ENCODE data around the gene MED27. TPM values are rescaled to one million over a fixed set of nuclear protein-coding genes. Genes with fewer than 3 reads are reported as not detected.
A peak's percentile ranks its signal among the peaks of the same experiment; 100 is the strongest.

Gene MED27
- total RNA-seq, 1 donor from 2014 or later, result 10.5 TPM

DNA sequence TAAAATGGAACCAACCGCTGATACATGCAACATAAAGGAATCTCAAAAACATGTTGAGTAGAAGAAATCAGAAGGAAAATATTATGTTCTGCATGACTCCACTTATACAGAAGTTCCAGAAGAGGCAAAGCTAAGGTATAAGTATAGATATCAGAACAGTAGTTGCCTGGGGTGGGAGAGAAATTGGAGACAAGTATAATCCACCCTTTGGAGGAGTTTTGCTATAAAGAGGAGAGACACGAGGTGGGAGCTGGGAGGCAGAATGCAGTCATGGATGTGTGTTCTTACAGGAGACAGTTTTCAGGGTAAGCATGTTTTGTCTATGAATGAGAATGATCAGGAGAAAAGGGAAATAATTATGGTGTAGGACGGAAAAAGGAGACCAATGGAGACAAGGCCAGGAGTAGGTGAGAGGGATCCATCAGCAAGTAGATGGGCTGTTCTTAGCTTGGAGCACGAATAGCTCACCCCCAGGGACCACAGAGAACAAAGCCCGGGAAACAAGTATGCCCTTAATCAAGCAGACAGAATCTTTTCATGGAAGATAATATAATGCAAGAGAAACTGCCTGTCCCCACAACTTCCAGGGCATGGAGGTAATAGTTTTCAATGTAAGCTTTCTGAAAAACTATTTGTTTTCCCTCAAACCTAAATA is 72.2 kb downstream of the MED27 start:
- Histone ChIP-seq H3K27me3 (ENCODE audit: control insufficient read depth, insufficient read depth, low read length) (no peaks in the 10 kb centered on the region), H3K4me3 (ENCODE audit: low read depth, low read length) (no peak overlapping the region), H3K36me3 (ENCODE audit: control insufficient read depth, insufficient read depth, low read length) (peaks cover 1% of the 10 kb centered on the region)
- no peak for DNase-seq (ENCODE audit: low read depth)
- TF ChIP-seq, protein P1, sequence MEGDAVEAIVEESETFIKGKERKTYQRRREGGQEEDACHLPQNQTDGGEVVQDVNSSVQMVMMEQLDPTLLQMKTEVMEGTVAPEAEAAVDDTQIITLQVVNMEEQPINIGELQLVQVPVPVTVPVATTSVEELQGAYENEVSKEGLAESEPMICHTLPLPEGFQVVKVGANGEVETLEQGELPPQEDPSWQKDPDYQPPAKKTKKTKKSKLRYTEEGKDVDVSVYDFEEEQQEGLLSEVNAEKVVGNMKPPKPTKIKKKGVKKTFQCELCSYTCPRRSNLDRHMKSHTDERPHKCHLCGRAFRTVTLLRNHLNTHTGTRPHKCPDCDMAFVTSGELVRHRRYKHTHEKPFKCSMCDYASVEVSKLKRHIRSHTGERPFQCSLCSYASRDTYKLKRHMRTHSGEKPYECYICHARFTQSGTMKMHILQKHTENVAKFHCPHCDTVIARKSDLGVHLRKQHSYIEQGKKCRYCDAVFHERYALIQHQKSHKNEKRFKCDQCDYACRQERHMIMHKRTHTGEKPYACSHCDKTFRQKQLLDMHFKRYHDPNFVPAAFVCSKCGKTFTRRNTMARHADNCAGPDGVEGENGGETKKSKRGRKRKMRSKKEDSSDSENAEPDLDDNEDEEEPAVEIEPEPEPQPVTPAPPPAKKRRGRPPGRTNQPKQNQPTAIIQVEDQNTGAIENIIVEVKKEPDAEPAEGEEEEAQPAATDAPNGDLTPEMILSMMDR (IDR thresholded peaks at IDR 0.05; ENCODE audit: insufficient read depth, low read length, severe bottlenecking), result no peak
- FAIRE-seq, result no peak

DNA sequence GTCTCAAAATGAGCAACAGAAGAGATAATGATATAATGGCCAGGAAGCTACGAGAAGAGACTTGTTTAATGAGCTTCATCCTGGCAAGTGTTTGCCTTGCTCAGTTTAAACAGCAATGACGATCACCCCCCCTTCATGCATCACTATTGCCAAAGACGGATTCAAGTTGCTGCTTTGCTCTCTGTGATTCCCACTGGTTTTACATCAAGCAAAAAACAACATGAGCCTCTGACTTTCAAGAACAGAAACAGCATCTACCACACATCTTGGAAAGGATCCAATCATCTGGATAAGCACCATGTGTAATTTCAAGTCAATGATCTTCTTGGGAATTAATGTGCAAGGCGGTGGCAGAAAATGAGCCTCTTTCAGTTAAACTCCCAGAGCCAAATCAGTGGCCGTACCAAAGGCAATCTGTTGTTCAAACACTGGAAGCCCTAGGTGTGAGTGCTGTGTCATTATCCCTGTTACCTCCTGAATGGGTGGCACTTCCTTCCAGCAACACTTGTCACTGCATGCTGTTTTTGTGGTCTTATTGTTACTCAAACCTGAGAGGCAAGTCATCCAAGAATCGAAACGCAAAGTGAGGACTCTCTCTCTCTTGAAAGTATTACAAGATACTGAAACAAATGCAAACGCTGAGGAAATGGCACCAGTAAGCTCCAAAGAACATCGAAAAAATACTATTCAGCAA is 72.8 kb downstream of the MED27 start:
- Histone ChIP-seq H3K4me3 (ENCODE audit: low read depth, low read length) (no peak overlapping the region), H3K27me3 (ENCODE audit: control insufficient read depth, insufficient read depth, low read length) (no peaks in the 10 kb centered on the region)
- DNase-seq (ENCODE audit: low read depth), result peak; percentile 82

DNA sequence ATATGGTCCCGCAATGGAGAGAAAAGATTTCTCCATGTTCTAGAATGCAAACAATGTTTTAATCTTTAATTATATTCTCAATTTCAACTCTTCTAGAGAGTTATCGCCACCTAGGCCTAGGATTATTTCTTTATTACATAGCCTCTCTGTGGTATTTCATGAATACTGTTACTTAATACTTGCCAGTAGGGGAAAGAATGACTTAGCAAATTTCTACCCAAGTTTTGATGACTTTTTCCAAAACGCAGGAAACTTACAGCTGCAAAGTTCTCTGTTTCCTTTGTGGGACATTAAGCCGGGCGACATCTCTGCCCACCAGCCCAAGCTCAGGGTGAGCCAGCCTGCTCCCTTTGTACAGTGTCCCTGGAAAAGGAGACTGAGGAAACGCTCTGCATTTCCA is 73.8 kb downstream of the MED27 start:
- TF ChIP-seq, protein P1 (IDR thresholded peaks at IDR 0.05; ENCODE audit: insufficient read depth, low read length, severe bottlenecking), result no peak
- no peak for FAIRE-seq
- H3K4me3 ChIP-seq (ENCODE audit: low read depth, low read length), result no peak overlapping the region
- DNase-seq (ENCODE audit: low read depth), result no peak
- no peaks in the 10 kb centered on the region for H3K36me3 ChIP-seq (ENCODE audit: control insufficient read depth, insufficient read depth, low read length)
- H3K27me3 ChIP-seq (ENCODE audit: control insufficient read depth, insufficient read depth, low read length), result no peaks in the 10 kb centered on the region

More for the DNA sequence above, 72.8 kb downstream of the MED27 start:
- H3K36me3 ChIP-seq (ENCODE audit: control insufficient read depth, insufficient read depth, low read length), result peaks cover 1% of the 10 kb centered on the region
- TF ChIP-seq, protein P1 (IDR thresholded peaks at IDR 0.05; ENCODE audit: insufficient read depth, low read length, severe bottlenecking), result no peak
- FAIRE-seq, result no peak

DNA sequence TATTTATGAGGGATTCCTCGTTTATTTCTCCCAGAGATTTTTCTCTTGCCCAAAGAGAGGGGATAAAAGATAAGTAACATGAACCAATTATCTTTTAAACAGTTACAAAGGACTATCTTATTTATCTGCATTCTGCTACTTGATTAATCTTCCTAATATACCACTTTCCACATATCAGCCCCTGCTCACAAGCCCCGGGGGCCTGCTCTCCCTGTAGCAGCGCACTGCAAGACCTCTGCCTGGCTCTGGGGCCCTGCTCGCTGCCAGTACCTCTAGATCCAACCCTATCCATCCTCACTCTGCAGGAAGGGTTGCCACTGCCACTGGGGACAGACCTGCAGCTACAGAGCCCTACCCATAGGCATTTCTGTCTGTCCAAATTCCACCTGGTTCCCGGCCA is 75.3 kb downstream of the MED27 start:
- no peaks in the 10 kb centered on the region for H3K27me3 ChIP-seq (ENCODE audit: control insufficient read depth, insufficient read depth, low read length)
- TF ChIP-seq, protein P1 (IDR thresholded peaks at IDR 0.05; ENCODE audit: insufficient read depth, low read length, severe bottlenecking), result no peak
- DNase-seq (ENCODE audit: low read depth) (no peak), FAIRE-seq (no peak)
- no peaks in the 10 kb centered on the region for H3K36me3 ChIP-seq (ENCODE audit: control insufficient read depth, insufficient read depth, low read length)
- H3K4me3 ChIP-seq (ENCODE audit: low read depth, low read length), result no peak overlapping the region

DNA sequence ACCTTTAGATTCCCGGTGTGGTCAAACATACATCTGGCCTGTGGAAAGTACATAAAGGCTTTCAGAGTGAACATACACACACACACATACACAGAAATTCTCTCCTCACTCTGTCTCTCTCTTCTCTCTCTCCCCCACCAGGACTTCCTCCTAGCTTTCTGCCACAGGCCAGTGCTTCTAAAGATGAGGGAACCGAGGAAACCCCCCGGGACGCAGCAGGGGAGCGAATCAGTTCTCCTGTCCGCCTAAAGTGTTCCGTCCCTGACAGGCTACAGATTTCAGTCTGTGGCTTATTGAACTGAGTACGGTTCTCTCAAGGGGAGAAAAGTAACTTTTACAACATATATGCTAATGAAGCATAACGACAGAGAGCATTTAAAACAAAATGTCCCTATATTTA is 75.8 kb downstream of the MED27 start:
- DNase-seq (ENCODE audit: low read depth) (no peak), FAIRE-seq (no peak)
- Histone ChIP-seq H3K4me3 (ENCODE audit: low read depth, low read length) (no peak overlapping the region), H3K27me3 (ENCODE audit: control insufficient read depth, insufficient read depth, low read length) (no peaks in the 10 kb centered on the region), H3K36me3 (ENCODE audit: control insufficient read depth, insufficient read depth, low read length) (no peaks in the 10 kb centered on the region)
- TF ChIP-seq, protein P1 (IDR thresholded peaks at IDR 0.05; ENCODE audit: insufficient read depth, low read length, severe bottlenecking), result no peak
